OCI-LY1 (cell line): Measurements from ENCODE around the gene KRT80.

Experiments
- H2AFZ ChIP-seq: fragments of 200-600 bp; sonication (generic), shearing (Covaris generic); 2 replicates; pipeline ENCODE4 v1.6.0; 2014; ENCODE audit warnings: antibody characterized with exemption, mild to moderate bottlenecking, low read length
- H3F3A ChIP-seq: fragments of 200-600 bp; sonication (generic), shearing (Covaris generic); 2 replicates; pipeline ENCODE4 v1.6.0; 2014; ENCODE audit warnings: mild to moderate bottlenecking, antibody characterized with exemption, low read length, moderate library complexity; ENCODE audit not compliant: insufficient read depth
- H3K27ac ChIP-seq: fragments of 200-600 bp; sonication (generic); 2 replicates; pipeline ENCODE4 v1.5.1; 2014; ENCODE audit warnings: low read length, mixed run types, mild to moderate bottlenecking, low read depth; ENCODE audit not compliant: poor library complexity, severe bottlenecking
- H3K27me3 ChIP-seq: fragments of 200-600 bp; sonication (generic); 2 replicates; pipeline ENCODE4 v1.6.0; 2014; ENCODE audit warnings: antibody characterized with exemption, mild to moderate bottlenecking, low read length, moderate library complexity; ENCODE audit not compliant: insufficient read depth
- H3K36me3 ChIP-seq: fragments of 200-600 bp; sonication (generic); 2 replicates; pipeline ENCODE4 v1.6.1; 2014; ENCODE audit warnings: mild to moderate bottlenecking, antibody characterized with exemption, low read length, moderate library complexity, mixed read lengths; ENCODE audit not compliant: insufficient read depth
- H3K4me1 ChIP-seq: fragments of 200-600 bp; sonication (generic); 2 replicates; pipeline ENCODE4 v1.5.1; 2014; ENCODE audit warnings: mild to moderate bottlenecking, low read length, moderate library complexity; ENCODE audit not compliant: insufficient read depth, severe bottlenecking
- H3K4me2 ChIP-seq: fragments of 200-600 bp; sonication (generic), shearing (Covaris generic); 2 replicates; pipeline ENCODE4 v1.6.1; 2014; ENCODE audit warnings: low read length
- H3K4me3 ChIP-seq: fragments of 200-600 bp; sonication (generic); 2 replicates; pipeline ENCODE4 v1.5.1; 2014; ENCODE audit warnings: low read length, low read depth, mild to moderate bottlenecking, mixed read lengths; ENCODE audit not compliant: poor library complexity, severe bottlenecking
- H3K79me2 ChIP-seq: fragments of 200-600 bp; shearing (Covaris generic); 2 replicates; pipeline ENCODE4 v1.6.1; 2016; ENCODE audit warnings: mixed run types, low read length, mixed read lengths; ENCODE audit not compliant: insufficient read depth
- H3K9ac ChIP-seq: fragments of 200-600 bp; sonication (generic), shearing (Covaris generic); 2 replicates; pipeline ENCODE4 v1.6.1; 2014; ENCODE audit warnings: mild to moderate bottlenecking, low read length, mixed read lengths
- H3K9me2 ChIP-seq: fragments of 200-600 bp; sonication (generic), shearing (Covaris generic); 2 replicates; pipeline ENCODE4 v1.6.1; 2014; ENCODE audit warnings: low read depth, mild to moderate bottlenecking, low read length, mixed read lengths
- H3K9me3 ChIP-seq: fragments of 200-600 bp; shearing (Covaris generic); 2 replicates; pipeline ENCODE4 v1.6.1; 2014; ENCODE audit warnings: low read length, mixed read lengths
- H4K20me1 ChIP-seq: fragments of 200-600 bp; sonication (generic), shearing (Covaris generic); 2 replicates; pipeline ENCODE4 v1.6.0; 2016; ENCODE audit warnings: mild to moderate bottlenecking, low read length; ENCODE audit not compliant: insufficient read depth
- CTCF ChIP-seq: fragments of 200-600 bp; sonication (generic), shearing (Covaris generic); IDR thresholded peaks from 2 replicates; pipeline ENCODE4 v1.5.1; 2017; ENCODE audit warnings: mild to moderate bottlenecking, antibody characterized with exemption, low read length, moderate library complexity, mixed read lengths
- EZH2 ChIP-seq: fragments of 200-600 bp; sonication (generic), shearing (Covaris generic); IDR thresholded peaks from 2 replicates; pipeline ENCODE4 v1.8.0; 2017; ENCODE audit warnings: borderline replicate concordance, mixed run types, mild to moderate bottlenecking, antibody characterized with exemption, low read length, moderate library complexity, mixed read lengths

KRT80 gene

GRCh38 chr12:52187640-52188039 lies 4.2 kb downstream of the KRT80 start:
- H3K4me2 ChIP-seq: no peak overlapping the region
- no peak overlapping the region for H3K9ac ChIP-seq
- H3K4me1 ChIP-seq: no peaks in the 10 kb centered on the region
- H3K36me3 ChIP-seq: no peaks in the 10 kb centered on the region
- no peak overlapping the region for H3K4me3 ChIP-seq
- H3K9me3 ChIP-seq: no peaks in the 10 kb centered on the region
- H3K27ac ChIP-seq: no peak overlapping the region
- no peaks in the 10 kb centered on the region for H3K9me2 ChIP-seq
- TF ChIP-seq CTCF: no peak
- no peak for TF ChIP-seq EZH2
- H4K20me1 ChIP-seq: no peaks in the 10 kb centered on the region
- peaks cover 1% of the 10 kb centered on the region; the same call in 1 of the 2 replicates for H3K27me3 ChIP-seq
- H2AFZ ChIP-seq: no peak overlapping the region
- no peaks in the 10 kb centered on the region for H3K79me2 ChIP-seq
- no peaks in the 10 kb centered on the region for H3F3A ChIP-seq

- Histone ChIP-seq H3K4me2 (no peak overlapping the region), H3K9ac (no peak overlapping the region), H2AFZ (no peak overlapping the region), H3K36me3 (no peaks in the 10 kb centered on the region), H3K4me1 (no peaks in the 10 kb centered on the region), H3K9me2 (no peaks in the 10 kb centered on the region), H4K20me1 (no peaks in the 10 kb centered on the region), H3K27me3 (peaks cover 5% of the 10 kb centered on the region; the same call in 1 of the 2 replicates), H3K27ac (no peak overlapping the region), H3F3A (no peaks in the 10 kb centered on the region), H3K4me3 (no peak overlapping the region), H3K79me2 (no peaks in the 10 kb centered on the region), H3K9me3 (no peaks in the 10 kb centered on the region)
- TF ChIP-seq CTCF (no peak), EZH2 (no peak)
Observed at GRCh38 chr12:52187206-52187605, 4.6 kb downstream of the KRT80 start.

- TF ChIP-seq EZH2 (no peak), CTCF (no peak)
- no peaks in the 10 kb centered on the region for H3K36me3 ChIP-seq
- no peak overlapping the region for H3K4me2 ChIP-seq
- H3K9me2 ChIP-seq: no peaks in the 10 kb centered on the region
- no peak overlapping the region for H2AFZ ChIP-seq
- H3K9ac ChIP-seq: no peak overlapping the region
- no peaks in the 10 kb centered on the region for H3K9me3 ChIP-seq
- no peaks in the 10 kb centered on the region for H4K20me1 ChIP-seq
- no peaks in the 10 kb centered on the region for H3K4me1 ChIP-seq
- H3K27me3 ChIP-seq: peaks cover 8% of the 10 kb centered on the region; the same call in 1 of the 2 replicates
- no peak overlapping the region for H3K27ac ChIP-seq
- no peak overlapping the region for H3K4me3 ChIP-seq
- no peaks in the 10 kb centered on the region for H3K79me2 ChIP-seq
- no peaks in the 10 kb centered on the region for H3F3A ChIP-seq
Observed at GRCh38 chr12:52186118-52186840, 5.5 kb downstream of the KRT80 start.
